MCF 10A (cell line): ENCODE data around the gene IKZF1. TPM values are rescaled to one million over a fixed set of nuclear protein-coding genes. Genes with fewer than 3 reads are reported as not detected.

Source experiments
- BruUV-seq: library from RNA; stranded (reverse); fragments of 400-500 nt; replicated peaks from 2 replicates; lab custom pipeline; 2021; lab: Mats Ljungman, UMichigan
- CTCF ChIA-PET: fragments of 300-600 bp; sonication (Branson Sonifier 250); formaldehyde crosslinking; extraction: SDS; loops from one replicate; lab custom pipeline; 2021; ENCODE audit warnings: antibody characterized with exemption, inconsistent platforms; lab: Yijun Ruan, JAX
- POLR2A ChIA-PET: fragments of 300-600, 350-650 bp; sonication (Branson Sonifier 250); formaldehyde crosslinking; extraction: SDS; loops from one replicate; lab custom pipeline; 2020; ENCODE audit warnings: antibody characterized with exemption, inconsistent platforms; lab: Yijun Ruan, JAX
- DNase-seq: peaks from one replicate; pipeline ENCODE4 v3.0.0-alpha.2; 2018; ENCODE audit not compliant: unreplicated experiment
- H3K27ac Mint-ChIP-seq: one replicate; pipeline ENCODE4 v1.8.0; 2022; ENCODE audit warnings: mild to moderate bottlenecking, low read depth, mixed read lengths; ENCODE audit not compliant: unreplicated experiment
- H3K27me3 Mint-ChIP-seq: one replicate; pipeline ENCODE4 v1.8.0; 2022; ENCODE audit warnings: mixed read lengths; ENCODE audit not compliant: insufficient read depth, unreplicated experiment
- H3K36me3 Mint-ChIP-seq: one replicate; pipeline ENCODE4 v1.8.0; 2022; ENCODE audit warnings: mild to moderate bottlenecking, moderate library complexity, mixed read lengths; ENCODE audit not compliant: insufficient read depth, unreplicated experiment
- H3K4me1 Mint-ChIP-seq: one replicate; pipeline ENCODE4 v1.8.0; 2022; ENCODE audit warnings: mixed read lengths; ENCODE audit not compliant: insufficient read depth, unreplicated experiment
- H3K4me3 Mint-ChIP-seq: one replicate; pipeline ENCODE4 v1.8.0; 2022; ENCODE audit warnings: mild to moderate bottlenecking, moderate library complexity, mixed read lengths; ENCODE audit not compliant: unreplicated experiment
- H3K9me3 Mint-ChIP-seq: one replicate; pipeline ENCODE4 v1.8.0; 2022; ENCODE audit warnings: mixed read lengths; ENCODE audit not compliant: unreplicated experiment
- CTCF ChIP-seq: fragments of 200-600 bp; IDR thresholded peaks from one replicate; pipeline ENCODE4 v1.8.0; 2022; ENCODE audit warnings: antibody characterized with exemption, mild to moderate bottlenecking; ENCODE audit not compliant: unreplicated experiment
- intact Hi-C: fragments of 100-400 bp; cut with micrococcal nuclease; formaldehyde crosslinking; loops from 2 replicates; pipeline ENCODE4 v1.14.1; 2022
- total RNA-seq: library from RNA; stranded (reverse); gene quantifications from 2 replicates; pipeline ENCODE4 v1.2.3, GENCODE V29; 2022

Gene IKZF1
- total RNA-seq, 1 experiment from 2014 or later: not detected

GRCh38 chr7:50351267-50351666 is 46.8 kb downstream of the IKZF1 start:
- peaks cover 87% of the 10 kb centered on the region for H3K27me3 Mint-ChIP-seq

GRCh38 chr7:50352282-50352681 is 47.8 kb downstream of the IKZF1 start:
- Mint-ChIP-seq H3K27me3 (peaks cover 96% of the 10 kb centered on the region), H3K27ac (no peak overlapping the region), H3K9me3 (no peaks in the 10 kb centered on the region), H3K4me1 (no peaks in the 10 kb centered on the region), H3K4me3 (no peak overlapping the region), H3K36me3 (no peaks in the 10 kb centered on the region)
- intact Hi-C loops: no loop called here
- no TSS peak for BruUV-seq
- no peak for DNase-seq
- CTCF ChIA-PET: no interaction called here
- no peak for TF ChIP-seq CTCF
- POLR2A ChIA-PET: no interaction called here

More at GRCh38 chr7:50351267-50351666, 46.8 kb downstream of the IKZF1 start:
- no peak overlapping the region for H3K27ac Mint-ChIP-seq
- ChIA-PET POLR2A (no interaction called here), CTCF (interaction anchor here (0.5 kb wide), 1 partner anchor 9 kb away, joined by 3 read pairs; no protein-coding TSS in a partner anchor)
- no peaks in the 10 kb centered on the region for H3K36me3 Mint-ChIP-seq
- BruUV-seq: no TSS peak
- intact Hi-C loops: no loop called here
- H3K4me1 Mint-ChIP-seq: peaks cover 8% of the 10 kb centered on the region
- no peak overlapping the region for H3K4me3 Mint-ChIP-seq
- no peak for TF ChIP-seq CTCF
- DNase-seq: no peak
- no peaks in the 10 kb centered on the region for H3K9me3 Mint-ChIP-seq

- POLR2A ChIA-PET: no interaction called here
- peaks cover 96% of the 10 kb centered on the region for H3K27me3 Mint-ChIP-seq
- DNase-seq: no peak
- intact Hi-C loops: no loop called here
- no TSS peak for BruUV-seq
- H3K9me3 Mint-ChIP-seq: no peaks in the 10 kb centered on the region
- H3K36me3 Mint-ChIP-seq: no peaks in the 10 kb centered on the region
- H3K4me3 Mint-ChIP-seq: no peak overlapping the region
- no peak overlapping the region for H3K27ac Mint-ChIP-seq
- CTCF ChIA-PET: interaction anchor here (0.6 to 0.7 kb wide), 2 partner anchors 9 to 16 kb away, joined by 4 read pairs; no protein-coding TSS in a partner anchor
- no peaks in the 10 kb centered on the region for H3K4me1 Mint-ChIP-seq
- no peak for TF ChIP-seq CTCF
These were observed 48.2 kb downstream of the IKZF1 start for GRCh38 chr7:50352751-50353150.

- Mint-ChIP-seq H3K36me3 (no peaks in the 10 kb centered on the region), H3K27me3 (peaks cover 96% of the 10 kb centered on the region), H3K27ac (no peak overlapping the region), H3K4me1 (no peaks in the 10 kb centered on the region), H3K9me3 (no peaks in the 10 kb centered on the region), H3K4me3 (no peak overlapping the region)
- no peak for TF ChIP-seq CTCF
- intact Hi-C loops: no loop called here
- ChIA-PET POLR2A (no interaction called here), CTCF (interaction anchor here (0.6 to 0.7 kb wide), 3 partner anchors 9 to 16 kb away, joined by 3 to 4 read pairs (median 4); no protein-coding TSS in a partner anchor)
- BruUV-seq: no TSS peak
- no peak for DNase-seq
These were observed 48.7 kb downstream of the IKZF1 start for GRCh38 chr7:50353201-50353600.
